ENCODE results near the gene CCDC148. TPM values are rescaled to one million over a fixed set of nuclear protein-coding genes. Genes with fewer than 3 reads are reported as not detected.
"Not testable (repeated sequence)": the region's sequence is repeated elsewhere in the genome, so short reads cannot be mapped to it uniquely, and the experiment has no call there.

CCDC148 gene
- polyA plus RNA-seq, 1 donor = 0.26 TPM

DNA sequence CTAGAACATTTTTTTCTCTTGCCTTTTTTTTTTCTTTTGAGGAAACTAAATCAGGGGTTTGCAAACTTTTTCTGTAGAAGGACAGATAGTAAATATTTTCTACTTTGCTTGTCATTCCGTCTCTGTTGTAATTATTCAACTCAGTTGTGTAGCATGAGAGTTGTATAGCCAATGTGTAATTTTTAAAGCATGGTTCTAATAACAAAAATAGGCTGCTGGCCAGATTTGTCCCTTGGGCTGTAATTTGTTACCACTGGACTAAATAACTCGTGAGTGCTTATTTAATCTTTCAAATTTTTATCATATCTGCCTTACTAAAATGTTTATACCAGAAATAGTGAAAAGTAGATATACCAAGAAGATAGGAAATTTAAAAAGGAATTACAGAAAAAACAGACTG, 43.0 kb downstream of the CCDC148 start:
- DNase-seq = no peak

DNA sequence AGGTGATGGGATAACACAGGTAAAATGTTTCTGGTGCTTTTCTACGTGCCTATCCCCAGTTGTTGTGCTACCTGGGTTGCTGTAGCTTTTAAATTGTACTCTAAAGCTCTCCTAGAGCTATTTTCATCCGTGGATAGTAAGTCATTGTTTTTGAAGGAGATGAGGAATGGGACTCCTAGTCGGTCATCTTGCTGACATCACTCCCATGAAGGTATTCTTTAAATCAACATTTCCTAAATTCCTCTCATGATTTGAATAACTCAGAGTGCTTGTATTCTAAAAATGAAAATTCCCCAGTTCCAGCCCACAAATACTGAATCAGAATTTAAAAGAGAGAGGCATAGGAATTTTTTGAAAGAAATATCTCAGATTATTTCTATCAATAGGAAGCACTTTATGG, 44.3 kb downstream of the CCDC148 start:
- no peak for DNase-seq

- DNase-seq = no peak
Observed at GRCh38 chr2:158411748-158412147, 44.8 kb downstream of the CCDC148 start.

DNA sequence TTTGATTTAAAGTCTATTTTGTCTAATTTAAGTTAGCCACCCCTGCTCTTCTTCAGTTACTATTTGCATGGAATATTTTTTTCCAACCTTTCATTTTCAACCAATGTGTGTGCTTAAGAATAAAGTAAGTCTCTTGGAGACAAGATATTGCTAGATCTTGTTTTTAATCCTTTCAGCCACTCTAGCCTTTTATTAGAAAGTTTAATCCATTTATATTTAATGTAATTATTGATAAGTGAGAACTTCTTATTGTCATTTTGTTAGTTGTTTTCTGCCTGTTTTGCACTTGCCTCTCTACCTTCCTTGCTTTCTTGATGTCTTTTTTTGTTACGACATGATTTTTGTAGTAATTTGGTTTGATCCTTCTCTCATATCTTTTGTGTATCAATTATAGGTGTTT, 46.4 kb downstream of the CCDC148 start:
- DNase-seq = no peak

DNA sequence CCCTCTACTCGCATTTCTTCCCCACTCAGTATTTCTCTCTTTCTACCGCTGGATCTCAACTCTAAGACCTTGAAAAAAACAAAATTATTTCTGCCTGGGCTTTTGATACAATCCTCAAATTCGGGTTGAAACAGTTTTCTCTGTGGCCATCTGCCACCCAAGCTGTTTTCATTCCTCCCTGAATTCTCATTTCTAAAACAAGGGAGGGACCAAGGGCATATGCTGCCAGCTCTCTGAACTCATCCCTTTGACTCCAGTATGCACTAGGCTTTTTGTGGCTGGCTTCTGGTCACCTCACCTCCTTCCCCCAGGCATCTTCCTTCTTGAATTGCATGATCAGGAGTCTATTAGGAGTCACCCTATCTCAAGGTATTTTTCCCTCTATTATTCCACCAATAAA, 49.5 kb downstream of the CCDC148 start:
- DNase-seq = no peak

DNA sequence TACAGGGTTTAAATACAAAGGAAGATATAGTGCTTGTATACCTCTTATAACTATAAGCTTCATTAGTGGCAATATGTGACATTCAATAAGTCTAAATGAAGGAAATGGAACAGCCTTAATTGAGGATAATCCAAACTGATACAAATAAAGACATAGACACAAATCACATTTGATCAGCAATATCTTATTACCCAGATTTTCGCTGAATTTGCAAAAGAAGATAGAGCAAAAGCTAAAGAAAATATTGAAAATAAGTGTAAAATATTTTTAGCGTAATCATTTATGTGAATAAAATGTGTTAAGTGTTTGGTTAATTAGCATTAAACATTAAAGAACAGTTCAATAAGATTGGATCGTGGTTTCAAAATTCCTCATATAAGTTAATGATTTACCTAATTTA, 51.2 kb downstream of the CCDC148 start:
- DNase-seq = no peak

- no peak for DNase-seq
Observed at GRCh38 chr2:158403237-158403636, 53.3 kb downstream of the CCDC148 start.

DNA sequence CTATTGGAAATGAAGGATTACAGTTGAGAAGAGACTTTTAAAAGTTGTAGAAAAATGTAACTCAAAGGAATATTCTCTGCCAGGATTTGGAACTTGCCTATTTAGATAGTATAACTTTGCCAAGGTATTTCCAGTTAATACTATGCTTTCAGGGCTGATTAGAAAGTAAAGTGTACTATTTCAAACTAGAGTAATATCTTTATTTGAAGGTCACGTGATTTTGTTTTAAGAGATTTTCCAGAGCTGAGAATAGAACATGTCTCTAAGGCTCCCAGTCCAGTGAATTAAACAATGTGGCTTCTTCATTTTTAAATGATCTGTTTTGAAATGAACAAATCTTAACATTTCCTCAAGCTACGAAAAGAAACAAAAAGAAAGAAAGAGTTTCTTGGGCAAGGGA, 53.9 kb downstream of the CCDC148 start:
- no peak for DNase-seq

DNA sequence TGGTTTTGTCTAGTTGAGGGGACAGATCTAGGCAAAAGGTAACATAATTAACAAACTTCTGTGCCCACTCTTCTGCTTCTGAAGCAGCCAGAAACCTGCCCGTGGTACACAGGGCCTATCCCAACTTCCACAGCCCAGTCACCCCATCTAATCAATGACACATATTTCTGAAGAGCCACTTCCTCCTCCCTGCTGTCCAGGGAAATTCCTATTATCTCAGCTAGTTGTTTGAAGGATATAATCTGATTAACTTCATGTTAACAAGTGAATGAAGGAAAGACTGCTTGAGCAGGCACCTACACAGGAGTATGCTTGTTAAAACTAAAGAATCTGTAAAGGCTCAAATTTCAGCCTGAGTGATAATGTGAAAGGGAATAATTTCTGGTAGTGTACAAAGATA, 61.4 kb downstream of the CCDC148 start:
- DNase-seq = no peak

- DNase-seq = no peak
Observed at GRCh38 chr2:158394453-158394852, 62.1 kb downstream of the CCDC148 start.

DNA sequence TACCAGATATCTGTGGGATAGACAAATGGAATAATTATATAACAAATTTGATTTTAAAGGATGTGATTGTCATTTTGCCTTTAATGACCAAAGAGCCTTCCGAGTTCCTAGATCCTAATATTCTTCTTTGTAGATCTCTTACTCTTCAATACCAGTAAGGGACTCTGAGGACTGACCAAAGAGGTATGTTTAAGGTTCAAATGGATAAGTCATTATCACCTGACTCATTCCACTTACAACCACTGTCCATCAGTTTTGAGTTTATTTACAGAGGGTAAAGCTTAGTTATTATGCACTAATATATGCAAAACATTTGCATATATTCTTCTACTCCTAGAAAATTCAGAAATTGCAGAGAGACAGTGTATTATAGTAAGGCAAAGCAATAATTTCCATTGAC, 62.7 kb downstream of the CCDC148 start:
- DNase-seq = no peak

GRCh38 chr2:158392687-158393086, 63.9 kb downstream of the CCDC148 start:
- DNase-seq = no peak

DNA sequence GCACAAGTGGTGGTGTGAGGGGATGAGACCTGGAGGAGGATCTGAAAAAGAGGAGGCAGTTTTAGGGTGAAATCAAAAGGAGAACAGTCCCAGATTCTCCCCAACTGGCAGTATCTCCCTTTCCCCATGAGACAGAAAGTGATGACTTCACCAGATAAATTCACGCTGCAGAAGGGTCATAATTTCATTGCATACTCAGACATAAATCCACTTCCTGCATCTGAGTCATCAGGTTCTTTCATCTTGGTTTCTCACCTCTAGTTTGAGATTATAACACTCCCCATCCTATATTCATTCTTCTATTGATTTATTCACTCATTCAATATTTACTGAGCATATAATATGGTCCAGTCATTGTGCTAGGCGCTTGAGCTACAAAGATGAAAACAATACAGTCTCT, 64.7 kb downstream of the CCDC148 start:
- DNase-seq = no peak

DNA sequence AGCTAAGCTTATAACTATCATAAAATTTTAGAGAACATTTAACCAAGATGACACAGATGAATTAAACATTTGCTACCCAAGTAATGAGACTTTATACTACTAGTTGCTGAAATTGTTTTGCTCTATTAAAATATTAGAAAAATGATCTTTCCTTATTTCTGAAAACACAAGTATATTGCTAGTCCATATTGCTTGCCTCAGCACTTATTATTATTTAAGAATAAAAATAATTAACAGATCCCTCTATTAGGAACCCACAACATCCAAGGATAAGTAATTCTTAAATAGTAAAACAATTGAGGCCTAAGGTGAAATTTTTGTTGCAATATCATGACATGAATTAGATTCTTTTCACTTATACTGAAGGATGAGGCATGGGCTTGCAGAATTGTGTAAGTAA, 65.2 kb downstream of the CCDC148 start:
- DNase-seq = no peak

GRCh38 chr2:158388159-158388558, 68.4 kb downstream of the CCDC148 start:
- no peak for DNase-seq

GRCh38 chr2:158385646-158386045, 70.9 kb downstream of the CCDC148 start:
- no peak for DNase-seq

DNA sequence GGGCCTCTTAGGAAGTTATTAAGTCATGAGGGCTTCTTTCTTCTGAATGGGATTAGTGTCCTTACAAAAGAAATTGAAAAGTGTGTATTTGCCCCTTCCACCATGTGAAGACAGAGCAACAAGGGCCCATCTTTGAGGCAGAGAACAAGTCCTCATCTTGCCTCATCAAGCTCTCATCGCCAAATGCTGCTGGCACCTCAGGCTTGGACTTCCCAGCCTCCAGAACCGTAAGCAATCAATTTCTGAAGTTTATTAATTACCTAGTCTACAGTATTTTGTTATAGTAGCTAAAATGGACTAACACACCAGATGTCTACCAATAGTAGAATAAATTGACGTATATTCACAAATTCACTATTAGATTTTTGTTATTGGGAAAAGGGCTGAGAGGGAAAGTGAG, 74.6 kb downstream of the CCDC148 start:
- DNase-seq = no peak

- DNase-seq = no peak
Observed at GRCh38 chr2:158381205-158381604, 75.3 kb downstream of the CCDC148 start.

DNA sequence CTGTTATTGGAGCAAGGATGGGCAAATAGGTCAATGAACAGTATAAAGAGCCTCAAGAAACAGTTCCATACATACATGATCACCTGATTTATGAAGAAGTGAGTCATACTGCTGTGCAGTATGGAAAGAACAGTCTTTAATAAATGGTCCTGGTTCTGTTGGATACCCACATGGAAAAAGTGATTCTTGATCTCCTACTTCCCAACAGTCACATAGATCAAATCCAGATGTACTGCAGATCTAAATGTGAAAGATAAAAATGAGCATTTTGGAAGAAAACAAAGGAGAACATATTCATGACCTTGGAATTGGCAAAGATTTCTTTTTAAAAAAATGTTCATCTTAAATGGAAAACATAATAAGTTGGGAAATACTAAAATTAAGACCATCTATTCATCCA, 75.8 kb downstream of the CCDC148 start:
- peak; percentile 40 for DNase-seq

- no peak for DNase-seq
Observed at GRCh38 chr2:158378926-158379325, 77.6 kb downstream of the CCDC148 start.

DNA sequence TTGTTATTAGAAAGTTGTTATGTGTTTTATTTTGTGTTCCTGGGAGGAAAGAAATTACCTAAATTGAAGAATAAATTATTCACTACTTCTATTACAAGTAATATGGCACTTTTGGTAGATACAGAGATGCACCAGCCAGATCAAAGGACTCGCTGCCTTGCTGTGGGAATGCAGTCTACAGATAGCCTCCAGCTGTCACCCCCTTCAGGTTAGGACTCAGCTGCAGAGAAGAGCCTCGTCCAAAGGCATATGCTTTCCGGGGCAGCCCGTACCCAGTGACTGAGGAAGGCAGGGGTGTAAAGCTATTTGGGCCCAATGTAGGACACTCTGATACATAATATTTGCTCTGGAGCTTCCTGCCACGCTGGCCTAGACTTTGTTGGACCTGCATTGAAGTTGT, 90.2 kb downstream of the CCDC148 start:
- DNase-seq = no peak

- DNase-seq = no peak
Observed at GRCh38 chr2:158359846-158360245, 96.7 kb downstream of the CCDC148 start.

- DNase-seq = no peak
Observed at GRCh38 chr2:158357699-158358098, 98.9 kb downstream of the CCDC148 start.

DNA sequence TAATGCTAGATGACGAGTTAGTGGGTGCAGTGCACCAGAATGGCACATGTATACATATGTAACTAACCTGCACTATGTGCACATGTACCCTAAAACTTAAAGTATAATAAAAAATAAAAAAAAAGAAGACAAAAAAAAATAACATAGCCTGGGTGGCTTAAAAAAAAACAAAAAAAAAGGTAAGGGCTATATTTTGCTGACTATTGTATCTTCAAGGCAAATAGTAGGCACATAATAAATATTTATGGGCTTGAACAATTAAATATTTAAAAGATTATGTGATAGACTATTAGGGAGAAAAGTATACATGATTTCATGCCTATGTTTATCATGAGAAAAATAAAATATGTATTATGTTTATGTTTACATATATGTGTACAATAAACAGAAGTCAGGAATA, 99.4 kb downstream of the CCDC148 start:
- DNase-seq = no peak

GRCh38 chr2:158351466-158351816, 105.1 kb downstream of the CCDC148 start:
- DNase-seq = not testable (repeated sequence)

All from hindlimb muscle (tissue), 1 donor.